IPS-NIHi7 (cell line): ENCODE data around the gene FHL3.

ENCODE experiments used
- DNase-seq: peaks from one replicate; pipeline ENCODE4 v3.0.0; 2012; ENCODE audit warnings: mixed read lengths; ENCODE audit errors: extremely low spot score

Gene FHL3, protein sequence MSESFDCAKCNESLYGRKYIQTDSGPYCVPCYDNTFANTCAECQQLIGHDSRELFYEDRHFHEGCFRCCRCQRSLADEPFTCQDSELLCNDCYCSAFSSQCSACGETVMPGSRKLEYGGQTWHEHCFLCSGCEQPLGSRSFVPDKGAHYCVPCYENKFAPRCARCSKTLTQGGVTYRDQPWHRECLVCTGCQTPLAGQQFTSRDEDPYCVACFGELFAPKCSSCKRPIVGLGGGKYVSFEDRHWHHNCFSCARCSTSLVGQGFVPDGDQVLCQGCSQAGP

DNA sequence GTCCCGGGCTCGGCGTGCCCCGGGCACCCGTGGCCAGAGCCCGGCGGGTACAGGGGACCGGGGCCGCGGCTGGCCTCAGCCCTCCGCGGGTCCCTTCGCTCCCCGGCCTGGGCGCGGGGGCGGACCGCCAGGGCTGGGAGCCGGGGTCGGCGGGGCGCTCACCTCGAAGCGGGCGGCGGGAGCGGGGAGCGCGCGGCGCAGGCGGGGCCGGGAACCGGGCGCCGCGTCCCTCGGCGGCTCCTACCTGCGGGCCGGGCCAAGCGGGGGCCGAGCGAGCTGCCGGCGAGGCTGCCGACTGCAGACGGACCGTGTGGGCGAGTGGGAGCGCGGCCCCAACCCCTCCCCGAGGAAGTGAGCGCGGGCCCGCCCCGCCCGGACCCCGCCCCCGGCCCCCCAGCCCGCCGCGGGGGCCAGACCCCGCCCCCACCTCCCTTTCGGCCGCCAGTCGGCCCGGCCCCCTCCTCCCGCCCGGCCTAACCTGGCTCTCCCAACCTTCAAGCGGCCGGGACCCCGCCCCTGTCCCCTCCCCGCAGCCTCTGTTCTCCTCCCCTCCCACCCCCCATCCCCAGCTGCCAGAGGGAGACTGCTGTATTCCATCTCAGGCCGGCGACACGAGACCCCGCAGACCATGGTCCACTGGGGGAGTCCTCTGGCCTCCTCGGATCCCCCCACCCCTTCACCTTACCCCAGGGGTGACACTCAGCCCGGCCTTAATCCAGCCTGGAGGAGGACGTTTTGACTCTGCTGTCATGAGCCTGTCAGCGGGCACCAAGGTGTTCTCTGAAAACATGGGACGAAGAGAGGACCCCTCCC, at the start of gene FHL3:
TSS of gene FHL3 (minus strand) at position 320 of the 813 bp plus-strand sequence. CDS start 6,102 bp downstream, outside the sequence.
- peak; percentile 83 for DNase-seq

DNA sequence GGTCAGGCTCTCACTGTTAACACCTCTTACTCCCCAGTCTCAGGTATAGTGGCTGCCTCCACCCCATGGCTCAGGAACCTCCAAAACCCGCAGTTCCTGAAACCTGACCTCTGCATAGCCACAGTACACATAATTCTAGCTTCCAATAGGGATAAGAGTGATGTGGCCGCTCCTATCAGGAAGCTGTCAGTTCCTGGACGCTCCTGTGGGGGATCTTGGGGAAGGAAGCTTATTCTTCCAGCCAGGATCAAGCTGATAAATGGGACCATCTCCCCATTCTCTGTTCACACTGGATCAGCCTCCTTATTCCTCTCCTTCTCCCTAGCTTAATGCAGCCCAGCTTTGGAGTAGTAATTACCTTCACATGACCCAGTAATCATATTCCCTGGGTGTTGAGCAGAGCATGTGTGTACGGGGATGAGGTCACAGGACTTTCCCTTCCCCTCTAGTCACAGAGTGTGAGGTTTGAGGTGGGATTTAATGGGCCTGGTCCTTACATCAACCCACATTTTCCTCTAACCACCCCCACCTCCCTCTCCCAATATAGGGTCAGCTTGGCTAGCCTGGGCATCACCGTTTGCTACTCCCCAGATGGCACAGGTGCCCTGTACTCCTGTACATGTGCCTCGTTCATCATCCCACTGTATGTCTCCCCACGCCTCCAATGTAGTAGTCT, 48.2 kb upstream of the FHL3 start:
- DNase-seq, result no peak

DNA sequence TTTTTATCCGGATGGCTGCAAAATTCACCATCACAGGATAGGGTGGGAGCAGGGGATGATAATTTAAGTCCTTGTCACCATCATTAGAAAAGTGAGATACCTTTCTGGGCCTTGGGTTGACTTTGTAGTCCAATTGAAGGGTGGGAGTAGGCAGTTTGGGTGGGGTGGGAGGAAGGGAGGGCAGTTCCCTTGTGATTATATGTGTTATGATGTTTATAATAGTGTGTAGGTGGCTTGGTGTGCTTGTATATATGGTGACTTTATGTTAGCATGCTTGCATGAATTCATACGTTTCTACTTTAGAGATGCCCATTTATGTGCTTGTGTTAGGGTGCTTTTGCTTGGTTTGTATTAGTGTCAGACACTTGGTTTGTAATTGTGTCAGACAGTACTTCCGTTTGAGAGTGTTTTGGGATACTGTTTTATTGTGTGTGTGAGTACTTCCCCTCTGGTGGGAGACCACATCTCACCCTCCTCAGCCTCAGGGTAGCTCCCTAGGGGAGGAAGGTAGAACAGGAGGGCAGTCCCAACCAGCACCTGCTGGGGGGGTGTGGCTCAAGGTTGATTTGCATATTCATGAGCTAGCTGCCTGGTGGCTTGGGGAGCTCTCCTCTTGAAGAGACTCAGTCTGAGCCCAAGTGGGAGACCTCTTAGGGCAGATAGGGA, 47.6 kb upstream of the FHL3 start:
- DNase-seq, result peak; percentile 59

DNA sequence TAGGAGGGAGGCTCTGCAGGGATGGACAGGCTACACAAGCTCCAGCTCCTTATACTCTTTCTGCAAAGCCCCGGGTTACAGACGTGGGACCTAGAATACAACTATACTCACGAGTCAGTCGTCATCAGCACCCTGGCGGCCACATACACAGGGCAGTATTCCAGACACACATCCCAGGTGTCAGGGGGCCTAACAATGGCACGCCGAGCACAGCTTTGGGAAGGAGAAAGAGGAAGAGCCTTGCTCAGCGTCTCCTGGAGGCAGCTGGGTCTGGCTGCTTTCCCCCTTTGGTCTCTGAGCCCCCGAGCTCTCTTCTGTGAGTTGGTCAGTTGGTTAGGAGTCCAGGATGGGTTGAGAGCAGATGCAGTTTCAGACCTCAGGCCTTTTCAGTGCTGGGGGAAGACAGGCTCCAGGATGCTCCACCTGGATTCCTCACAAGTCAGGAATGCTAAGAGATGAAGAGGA, 45.8 kb upstream of the FHL3 start:
- no peak for DNase-seq

DNA sequence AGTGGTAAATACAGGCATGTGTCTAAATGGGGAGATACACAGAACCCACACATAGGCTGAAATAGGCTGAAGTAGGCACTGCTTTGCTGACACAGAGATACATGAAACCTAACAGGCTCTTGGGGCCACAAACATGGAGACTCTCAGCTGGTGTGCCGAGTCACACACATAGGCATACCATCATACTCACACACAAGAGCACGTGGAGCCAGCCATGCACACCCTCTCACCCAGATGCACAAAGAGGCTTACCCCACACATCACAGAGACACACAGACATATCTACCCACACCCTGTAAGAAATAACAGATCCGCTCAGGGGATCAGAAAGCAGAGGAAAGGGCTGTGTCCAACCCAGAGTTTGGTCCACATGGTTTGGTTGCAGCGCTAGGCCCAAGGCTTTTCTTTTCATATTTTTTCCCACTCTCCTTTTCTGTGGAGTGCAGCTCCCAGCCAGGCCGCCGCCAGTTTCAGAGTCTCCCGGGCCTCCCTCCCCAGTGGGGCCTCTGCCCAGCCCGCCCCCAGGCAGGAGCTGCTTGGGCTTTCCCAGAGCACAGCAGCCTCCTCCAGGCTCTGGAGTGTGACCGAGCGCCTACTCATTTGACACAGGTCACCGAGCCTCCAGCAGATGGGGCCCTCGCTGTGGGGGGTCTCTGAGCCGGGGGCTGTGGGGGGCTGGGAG, 45.2 kb upstream of the FHL3 start:
- no peak for DNase-seq

DNA sequence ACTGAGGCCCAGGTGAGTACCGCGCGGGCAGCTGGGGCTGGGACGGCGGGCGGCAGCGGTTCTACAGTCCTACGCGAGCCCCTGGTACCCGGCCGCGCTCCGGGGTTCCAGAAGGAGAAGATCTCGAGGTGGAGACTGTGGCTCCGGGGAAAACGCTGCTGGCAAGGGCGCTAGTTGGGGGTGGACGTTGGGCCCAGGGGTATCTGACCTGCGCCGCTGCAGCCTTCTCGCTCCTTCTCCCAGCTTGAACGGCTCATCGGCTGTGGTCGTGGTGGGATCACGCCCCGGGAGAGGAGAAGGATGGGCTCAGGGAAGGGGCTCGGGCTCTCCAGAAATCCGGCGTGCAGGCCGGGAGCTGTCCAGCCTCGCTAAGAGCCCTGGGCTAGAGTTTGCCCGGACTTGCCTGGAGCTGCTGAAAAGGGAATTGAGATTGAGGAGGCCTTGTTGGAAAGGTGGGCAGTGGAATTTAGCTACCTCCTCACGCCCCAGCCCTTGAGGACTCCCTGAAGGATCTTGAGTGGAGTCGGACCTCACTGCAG, 42.4 kb upstream of the FHL3 start:
- DNase-seq, result peak; percentile 75

DNA sequence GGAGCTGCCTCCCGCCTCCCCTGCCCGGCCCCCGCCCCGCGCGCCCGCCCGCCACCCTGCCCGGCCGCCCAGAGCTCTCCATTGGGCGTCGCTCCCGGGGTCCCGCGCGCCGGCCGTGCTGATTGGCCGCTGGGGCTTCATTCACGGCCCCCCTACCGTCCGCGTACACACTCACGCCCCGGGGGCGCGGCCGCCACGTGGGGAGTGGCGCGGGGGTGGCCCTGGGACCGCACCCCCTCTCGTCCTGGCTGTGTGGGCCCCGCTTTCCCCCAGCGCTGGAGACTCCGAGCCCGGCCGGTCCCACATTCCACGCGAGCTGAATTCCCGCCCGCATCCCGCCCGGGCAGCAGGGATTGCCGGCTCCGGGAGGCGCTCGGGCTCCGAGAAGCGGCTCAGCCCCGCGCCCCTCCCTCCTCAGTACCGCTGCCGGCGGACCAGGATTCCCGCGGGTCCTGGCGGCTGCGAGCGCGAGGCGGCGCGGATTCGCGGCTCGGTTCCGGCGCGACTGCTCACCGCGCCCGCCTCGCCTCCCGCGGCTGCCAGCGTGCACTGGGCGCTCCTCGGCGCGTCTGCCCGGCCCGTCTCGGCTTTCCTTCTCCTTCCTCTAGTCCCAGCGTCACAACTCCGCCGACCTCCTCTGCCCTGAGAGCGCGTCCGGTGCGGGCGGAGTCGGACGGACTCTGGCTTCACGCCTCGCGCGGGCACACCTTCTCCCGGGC, 41.7 kb upstream of the FHL3 start:
- peak; percentile 91 for DNase-seq

DNA sequence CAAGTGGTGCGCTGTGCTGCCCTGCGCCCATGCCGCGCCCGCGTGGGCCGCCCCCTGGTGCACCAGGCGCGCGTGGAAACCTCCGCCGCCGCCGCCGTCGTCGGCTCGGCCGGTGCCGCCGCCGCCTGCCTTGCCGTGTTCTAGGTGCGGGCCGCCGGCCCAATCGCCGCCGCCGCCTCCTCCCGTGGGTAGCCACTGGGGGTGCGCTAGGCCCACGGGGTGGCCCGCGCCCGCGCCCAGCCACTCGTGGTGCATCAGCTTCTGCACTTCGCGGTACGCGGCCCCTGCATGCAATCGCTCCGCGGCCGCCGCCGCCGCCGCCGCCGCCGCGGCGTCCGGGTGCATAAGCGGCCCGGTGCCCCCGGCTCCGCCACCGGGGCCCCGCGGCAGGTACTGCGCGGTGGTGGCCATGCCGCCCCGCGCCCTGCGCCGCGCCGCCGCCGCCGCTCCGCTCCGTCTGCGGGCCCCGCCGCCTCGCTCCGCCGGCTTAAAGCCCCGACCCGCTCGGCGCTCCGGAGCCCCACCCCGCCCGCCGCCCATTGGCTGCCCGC, 41.1 kb upstream of the FHL3 start, which contains the start of gene POU3F1:
TSS of gene POU3F1 (minus strand) at position 461 of the 551 bp plus-strand sequence. CDS start at position 411, 50 bp downstream.
- DNase-seq, result no peak

DNA sequence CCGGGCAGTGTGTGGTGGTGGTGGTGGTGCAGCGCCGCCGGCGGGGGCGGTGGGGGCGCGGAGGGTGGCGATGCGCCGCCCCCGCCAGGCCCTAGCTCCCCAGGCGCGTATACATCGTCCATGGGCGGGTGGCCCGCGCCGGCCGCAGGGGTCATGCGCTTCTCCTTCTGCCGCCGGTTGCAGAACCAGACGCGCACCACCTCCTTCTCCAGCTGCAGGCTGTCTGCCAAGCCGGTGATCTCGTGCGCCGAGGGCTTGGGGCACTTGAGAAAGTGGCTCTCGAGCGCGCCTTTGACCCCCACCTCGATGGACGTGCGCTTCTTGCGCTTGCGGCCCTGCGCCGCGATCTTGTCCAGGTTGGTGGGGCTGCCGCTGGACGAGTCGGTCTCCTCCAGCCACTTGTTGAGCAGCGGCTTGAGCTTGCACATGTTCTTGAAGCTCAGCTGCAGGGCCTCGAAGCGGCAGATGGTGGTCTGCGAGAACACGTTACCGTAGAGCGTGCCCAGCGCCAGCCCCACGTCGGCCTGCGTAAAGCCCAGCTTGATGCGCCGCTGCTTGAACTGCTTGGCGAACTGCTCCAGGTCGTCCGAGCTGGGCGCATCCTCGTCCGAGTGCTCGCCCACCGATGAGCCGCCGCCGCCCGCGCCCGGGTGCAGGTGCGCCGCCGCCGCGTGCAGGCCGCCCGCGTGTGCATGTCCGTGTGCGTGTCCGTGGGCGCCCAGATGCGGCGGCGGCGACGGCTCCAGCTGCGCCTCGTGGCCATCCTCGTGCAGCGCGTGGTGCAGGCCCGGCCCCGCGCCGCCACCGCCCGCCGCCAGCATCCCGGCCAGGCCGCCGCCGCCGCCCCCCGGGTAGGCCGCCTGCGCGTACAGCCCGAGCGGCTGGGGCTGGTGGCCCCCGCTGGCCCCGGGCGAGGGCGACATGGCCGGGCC, 40.4 kb upstream of the FHL3 start:
- DNase-seq, result no peak

DNA sequence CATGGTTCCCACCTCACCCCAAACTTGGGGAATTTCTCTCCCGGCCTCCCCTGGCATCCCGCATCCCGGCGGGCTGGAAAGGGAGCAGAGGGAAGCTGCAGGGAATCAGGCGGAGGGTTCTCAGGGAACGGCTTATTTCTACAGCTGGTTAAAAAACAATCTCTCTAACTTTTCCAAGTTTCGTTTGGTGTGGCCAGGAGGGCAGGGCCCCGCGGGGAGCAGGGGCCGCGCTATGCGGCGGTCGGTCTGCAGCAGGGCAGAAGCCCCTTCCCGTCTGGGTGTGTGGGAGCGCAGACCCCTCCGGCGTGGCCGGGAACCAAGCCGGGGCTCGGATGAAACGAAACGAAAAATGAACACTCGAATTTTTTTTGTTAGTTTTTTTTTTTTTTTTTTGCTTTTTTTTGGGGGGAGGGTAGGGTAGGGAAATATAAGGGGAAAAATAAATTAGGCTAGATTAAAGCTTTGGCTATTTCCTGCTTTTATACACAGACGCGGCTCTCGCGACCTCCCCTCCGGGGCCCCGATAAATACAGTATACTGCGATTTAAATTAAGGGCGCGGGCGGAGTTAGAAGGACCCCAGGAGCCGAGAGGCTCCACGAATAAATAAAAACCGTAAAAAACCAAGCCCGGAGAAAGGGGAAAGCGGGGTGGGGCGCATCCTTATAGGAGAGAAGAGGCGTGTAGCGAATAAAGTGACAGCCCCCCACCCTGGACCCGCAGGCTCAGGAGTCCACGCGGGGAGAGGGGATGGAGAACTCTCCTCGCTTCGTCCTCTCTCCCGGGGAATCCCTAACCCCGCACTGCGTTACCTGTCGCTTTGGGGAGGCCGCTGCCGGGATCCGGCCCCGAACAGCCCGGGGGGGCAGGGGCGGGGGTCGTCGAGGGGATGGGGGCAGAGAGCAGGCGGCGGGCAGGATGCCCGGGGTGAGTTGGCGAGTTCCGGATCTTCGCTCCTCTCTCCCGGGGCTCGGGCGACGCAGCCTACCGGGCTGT, 39.2 kb upstream of the FHL3 start:
- no peak for DNase-seq

DNA sequence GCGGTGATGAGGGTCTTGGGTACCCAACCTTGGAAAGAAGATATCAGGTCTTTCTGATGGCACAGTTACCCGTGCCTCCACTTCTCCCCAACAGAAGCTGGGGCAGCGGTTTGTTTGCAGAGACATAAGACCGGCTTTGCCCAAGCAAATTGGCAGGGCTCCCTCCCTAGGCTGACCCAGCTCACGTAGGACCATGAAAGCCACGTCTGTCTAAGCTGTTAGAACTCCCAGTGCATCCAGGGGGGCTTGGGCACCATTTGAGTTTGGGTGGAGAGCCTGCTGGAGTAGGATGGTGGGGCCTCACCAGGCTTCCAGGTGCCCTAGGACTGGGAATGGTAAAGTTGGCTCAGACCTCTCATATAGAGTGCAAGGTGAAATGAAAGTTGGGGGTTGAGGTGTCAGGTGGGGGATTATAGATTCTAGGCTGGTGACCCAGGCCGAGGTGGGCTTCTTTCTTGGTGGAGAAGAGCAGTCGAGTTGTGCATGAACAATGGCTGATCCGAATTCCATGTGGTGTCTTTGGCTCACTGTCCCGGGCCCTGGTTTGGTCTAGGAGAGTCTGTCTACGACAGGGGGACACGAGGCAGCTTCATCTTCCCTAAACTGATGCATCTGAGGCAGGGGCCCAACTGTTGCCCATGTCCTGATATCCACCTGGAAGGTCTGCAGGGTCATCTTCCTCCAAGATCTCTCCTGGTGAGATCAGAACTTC, 37.9 kb upstream of the FHL3 start:
- DNase-seq, result no peak

DNA sequence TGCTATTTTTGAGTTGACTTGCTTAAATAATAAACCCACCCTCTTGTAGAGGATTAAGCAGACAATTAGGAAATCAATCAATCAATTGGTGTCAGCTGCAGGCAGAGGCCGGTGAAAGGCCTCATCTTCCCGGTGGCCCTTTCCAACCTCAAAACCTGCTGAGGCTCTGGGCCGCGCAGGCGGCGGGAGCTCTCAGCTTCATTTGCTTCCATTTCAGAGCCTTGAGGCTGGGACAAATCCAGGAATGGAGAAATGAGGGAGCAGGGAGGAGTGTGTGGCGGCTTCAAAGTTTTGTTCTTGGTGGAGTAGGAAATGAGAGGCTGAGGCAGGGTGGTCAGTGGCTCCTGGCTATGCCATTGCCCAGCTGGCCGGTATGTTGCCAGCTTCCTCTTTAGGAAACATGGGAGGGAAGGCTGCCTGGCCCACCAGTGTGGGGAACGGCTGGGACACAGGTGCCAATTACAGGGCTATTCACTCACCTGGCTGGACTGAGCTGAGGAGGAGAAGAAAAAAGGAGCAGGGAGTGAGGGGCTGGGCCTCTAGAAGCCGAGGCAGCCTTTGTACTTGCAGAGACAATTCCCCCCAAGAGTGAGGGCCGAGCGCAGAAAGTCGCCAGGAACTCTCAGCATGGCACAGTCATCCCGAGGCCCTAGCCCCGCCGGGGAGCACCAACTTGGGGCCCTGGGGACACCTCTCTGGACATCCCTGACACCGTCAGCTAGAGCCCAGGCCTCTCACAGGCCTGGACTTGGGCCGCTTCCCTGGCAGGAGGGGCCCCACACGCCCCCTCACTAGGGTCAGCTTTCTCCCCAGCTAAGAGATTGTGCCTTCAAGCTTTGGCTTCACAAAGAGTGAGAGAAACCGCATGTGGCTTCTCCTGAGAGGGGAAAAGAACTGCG, 36.9 kb upstream of the FHL3 start:
- DNase-seq, result no peak

DNA sequence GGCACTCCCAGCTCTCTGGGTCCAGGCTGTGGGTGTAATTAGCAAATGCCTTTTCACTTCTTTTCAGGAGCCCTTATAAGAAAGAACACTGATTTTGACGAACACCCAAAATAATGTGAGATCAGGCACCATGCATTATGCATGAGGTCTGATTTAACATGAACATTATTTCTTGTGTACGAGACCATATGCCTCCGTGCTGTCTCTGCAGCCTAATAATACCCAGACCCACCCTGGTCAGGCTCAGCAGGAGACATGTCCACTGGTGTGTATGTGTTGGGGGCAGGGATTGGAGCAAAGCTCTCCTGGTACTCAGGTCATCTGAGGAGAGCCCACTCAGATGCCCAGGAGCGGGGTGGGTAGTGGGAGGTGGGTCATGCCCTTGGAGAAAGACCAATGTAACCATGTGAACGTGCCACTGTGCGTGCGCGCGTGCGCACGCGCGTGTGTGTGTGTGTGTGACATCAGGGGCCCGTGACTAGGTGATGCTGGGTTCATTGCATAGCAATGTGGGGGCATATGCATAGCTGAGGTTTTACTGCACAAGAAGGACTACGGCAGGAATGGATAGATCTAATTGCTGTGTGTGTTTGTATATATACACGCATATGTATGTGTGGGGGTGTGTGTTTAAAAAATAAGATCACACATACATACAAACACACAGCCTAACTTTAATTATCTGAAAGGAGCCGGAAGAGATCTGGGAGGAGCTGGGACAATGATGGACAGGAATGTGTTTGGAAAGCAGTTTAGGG, 34.2 kb upstream of the FHL3 start:
- no peak for DNase-seq

DNA sequence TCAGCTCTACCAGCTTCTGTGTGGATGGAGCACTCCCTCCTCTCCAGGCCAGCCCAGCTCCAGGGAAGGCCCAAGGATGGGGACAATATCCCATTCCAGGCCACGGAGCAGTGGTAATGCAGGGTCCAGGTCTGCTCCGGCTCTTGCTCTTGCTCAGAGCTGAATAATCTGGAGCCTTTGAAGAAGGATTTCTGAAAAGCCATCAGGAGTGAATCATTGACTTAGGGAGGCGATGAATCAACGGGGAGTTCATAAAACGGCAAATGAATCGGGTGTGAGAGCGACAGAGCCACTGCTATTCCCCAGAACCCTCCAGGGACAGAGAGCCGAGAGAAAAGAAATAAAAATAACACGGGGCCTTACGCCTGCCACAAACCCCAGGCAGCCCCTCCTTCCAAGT, 33.5 kb upstream of the FHL3 start:
- no peak for DNase-seq
